Measurements from ENCODE around the gene ALOX5.
A peak's percentile ranks its signal among the peaks of the same experiment; 100 is the strongest.
"Not testable (repeated sequence)": the region's sequence is repeated elsewhere in the genome, so short reads cannot be mapped to it uniquely, and the experiment has no call there.

The ALOX5 gene

DNA sequence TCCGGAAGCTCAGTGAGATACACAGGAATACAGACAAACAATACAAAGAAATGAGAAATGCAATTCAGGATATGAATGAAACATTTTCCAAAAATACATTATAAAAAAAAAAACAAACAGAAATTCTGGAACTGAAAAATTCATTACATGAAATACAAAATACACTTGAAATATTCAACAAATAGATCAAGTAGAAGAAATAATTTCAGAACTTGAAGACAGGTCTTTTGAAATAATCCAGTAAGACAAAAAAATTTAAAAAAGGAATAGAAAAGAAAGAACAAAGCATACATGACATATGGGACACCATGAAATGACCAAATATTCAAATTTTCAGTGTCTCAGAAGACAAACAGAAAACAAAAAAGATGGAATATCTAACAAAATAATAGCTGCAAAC is 102.5 kb downstream of the ALOX5 start:
- no peak for DNase-seq (ENCODE audit: low spot score in 2 of 2)
- Mint-ChIP-seq H3K36me3 (peaks cover 50% of the 10 kb centered on the region), H3K27me3 (no peaks in the 10 kb centered on the region), H3K9me3 (peaks cover 22% of the 10 kb centered on the region), H3K4me3 (no peak overlapping the region), H3K4me1 (peaks cover 14% of the 10 kb centered on the region), H3K27ac (no peak overlapping the region)
- ATAC-seq (ENCODE audit: low read depth), result no peak

DNA sequence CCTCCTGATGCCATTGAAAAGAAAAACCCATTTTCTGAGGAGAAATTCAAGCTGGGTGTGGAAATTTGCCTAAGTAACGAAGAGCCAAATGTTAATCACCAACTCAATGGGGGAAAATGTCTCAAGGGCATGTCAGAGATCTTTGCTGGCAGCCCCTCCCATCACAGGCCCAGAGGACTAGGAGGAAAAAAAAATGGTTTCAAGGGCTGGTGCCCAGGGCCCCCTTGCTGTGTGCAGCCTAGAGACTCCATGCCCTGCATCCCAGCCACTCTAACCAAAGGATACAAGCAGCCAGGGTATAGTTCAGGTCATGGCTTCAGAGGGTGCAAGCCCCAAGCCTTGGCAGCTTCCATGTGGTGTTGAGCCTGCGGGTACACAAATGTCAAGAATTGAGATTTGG is 106.3 kb downstream of the ALOX5 start:
- Mint-ChIP-seq H3K36me3 (peaks cover 71% of the 10 kb centered on the region), H3K27me3 (no peaks in the 10 kb centered on the region), H3K4me1 (peaks cover 15% of the 10 kb centered on the region), H3K4me3 (no peak overlapping the region), H3K27ac (peak overlapping the region; percentile 16), H3K9me3 (peaks cover 26% of the 10 kb centered on the region)
- DNase-seq (ENCODE audit: low spot score in 2 of 2), result no peak
- ATAC-seq (ENCODE audit: low read depth), result no peak

DNA sequence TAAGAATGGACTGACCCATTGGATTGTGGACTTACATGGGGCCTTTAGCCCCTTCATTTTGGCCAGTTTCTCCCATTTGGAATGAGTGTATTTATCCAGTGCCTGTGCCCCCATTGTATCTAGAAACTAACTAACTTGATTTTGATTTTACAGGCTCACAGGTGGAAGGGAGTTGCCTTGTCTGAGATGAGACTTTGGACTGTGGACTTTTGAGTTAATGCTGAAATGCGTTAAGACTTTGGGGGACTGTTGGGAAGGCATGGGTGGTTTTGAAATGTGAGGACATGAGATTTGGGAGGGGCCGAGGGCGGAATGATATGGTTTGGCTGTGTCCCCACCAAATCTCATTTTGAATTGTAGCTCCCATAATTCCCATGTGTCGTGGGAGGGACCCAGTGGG is 107.1 kb downstream of the ALOX5 start:
- not testable (repeated sequence) for H3K4me3 Mint-ChIP-seq; H3K27ac Mint-ChIP-seq; DNase-seq (ENCODE audit: low spot score in 2 of 2); ATAC-seq (ENCODE audit: low read depth); H3K27me3 Mint-ChIP-seq
- H3K9me3 Mint-ChIP-seq, result peaks cover 23% of the 10 kb centered on the region
- H3K36me3 Mint-ChIP-seq, result peaks cover 68% of the 10 kb centered on the region
- peaks cover 14% of the 10 kb centered on the region for H3K4me1 Mint-ChIP-seq

DNA sequence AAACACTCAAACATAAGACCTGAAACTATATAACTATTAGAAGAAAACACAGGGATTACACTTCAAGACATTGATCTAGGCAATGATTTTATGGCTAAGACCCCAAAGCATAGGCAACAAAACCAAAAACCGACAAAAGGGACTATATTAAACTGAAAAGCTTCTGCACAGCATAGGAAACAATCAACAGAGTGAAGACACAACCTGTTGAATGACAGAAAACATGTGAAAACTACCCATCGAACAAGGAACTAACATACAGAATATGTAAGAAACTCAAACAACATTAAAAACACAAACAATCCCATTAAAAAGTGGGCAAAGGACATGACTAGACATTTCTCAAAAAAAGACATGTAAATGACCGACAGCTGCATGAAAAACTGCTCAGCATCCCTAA is 109.0 kb downstream of the ALOX5 start:
- H3K9me3 Mint-ChIP-seq, result peaks cover 17% of the 10 kb centered on the region
- H3K4me3 Mint-ChIP-seq, result no peak overlapping the region
- ATAC-seq (ENCODE audit: low read depth), result no peak
- no peak overlapping the region for H3K27ac Mint-ChIP-seq
- H3K27me3 Mint-ChIP-seq, result no peaks in the 10 kb centered on the region
- peaks cover 14% of the 10 kb centered on the region for H3K4me1 Mint-ChIP-seq
- peaks cover 61% of the 10 kb centered on the region for H3K36me3 Mint-ChIP-seq
- no peak for DNase-seq (ENCODE audit: low spot score in 2 of 2)

DNA sequence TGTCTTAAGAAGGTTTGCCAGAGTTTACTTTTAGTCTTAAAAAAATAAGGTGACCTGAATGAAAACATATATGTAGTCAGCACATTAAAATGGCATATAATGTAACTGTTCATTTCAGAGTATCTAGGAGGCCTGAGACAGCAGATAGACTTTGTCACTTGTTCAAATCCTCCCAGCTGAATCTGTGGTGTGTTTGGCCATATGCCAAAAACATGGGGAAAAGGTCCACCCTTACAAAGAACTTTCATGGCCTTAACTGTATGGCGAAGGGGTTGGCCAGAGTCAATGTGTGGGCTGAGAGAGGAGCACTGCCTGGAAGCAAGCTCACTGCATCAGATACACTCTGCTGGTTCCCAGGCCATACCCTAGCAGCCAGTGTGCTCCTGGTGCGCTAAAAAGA is 113.7 kb downstream of the ALOX5 start:
- no peak for ATAC-seq (ENCODE audit: low read depth)
- peaks cover 39% of the 10 kb centered on the region for H3K36me3 Mint-ChIP-seq
- H3K4me1 Mint-ChIP-seq, result peaks cover 14% of the 10 kb centered on the region
- no peak for DNase-seq (ENCODE audit: low spot score in 2 of 2)
- no peaks in the 10 kb centered on the region for H3K9me3 Mint-ChIP-seq
- H3K27me3 Mint-ChIP-seq, result no peaks in the 10 kb centered on the region
- H3K4me3 Mint-ChIP-seq, result no peak overlapping the region
- peak overlapping the region; percentile 25 for H3K27ac Mint-ChIP-seq

DNA sequence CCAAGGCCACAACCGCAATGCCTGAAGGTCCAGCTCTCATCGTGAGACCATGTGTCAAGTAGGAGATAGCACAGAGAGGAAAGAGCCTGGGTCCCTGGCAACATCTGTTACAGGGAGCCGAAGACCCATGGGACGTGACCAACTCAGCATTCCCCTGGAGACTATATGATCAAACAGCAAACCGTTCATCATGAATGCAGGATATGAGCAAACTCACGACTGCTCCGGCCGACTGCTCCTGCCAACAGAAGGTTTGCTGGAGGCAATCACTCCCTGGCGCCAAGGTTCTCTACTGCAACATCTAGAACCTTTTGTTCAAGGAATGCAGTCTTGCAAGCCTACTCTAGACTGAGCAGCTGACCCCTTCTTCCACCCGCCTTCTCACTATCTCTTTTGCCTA is 114.3 kb downstream of the ALOX5 start:
- ATAC-seq (ENCODE audit: low read depth) (no peak), DNase-seq (ENCODE audit: low spot score in 2 of 2) (no peak)
- Mint-ChIP-seq H3K27ac (peak overlapping the region; percentile 25), H3K4me3 (no peak overlapping the region), H3K9me3 (no peaks in the 10 kb centered on the region), H3K27me3 (no peaks in the 10 kb centered on the region), H3K36me3 (peaks cover 40% of the 10 kb centered on the region), H3K4me1 (peaks cover 12% of the 10 kb centered on the region)

DNA sequence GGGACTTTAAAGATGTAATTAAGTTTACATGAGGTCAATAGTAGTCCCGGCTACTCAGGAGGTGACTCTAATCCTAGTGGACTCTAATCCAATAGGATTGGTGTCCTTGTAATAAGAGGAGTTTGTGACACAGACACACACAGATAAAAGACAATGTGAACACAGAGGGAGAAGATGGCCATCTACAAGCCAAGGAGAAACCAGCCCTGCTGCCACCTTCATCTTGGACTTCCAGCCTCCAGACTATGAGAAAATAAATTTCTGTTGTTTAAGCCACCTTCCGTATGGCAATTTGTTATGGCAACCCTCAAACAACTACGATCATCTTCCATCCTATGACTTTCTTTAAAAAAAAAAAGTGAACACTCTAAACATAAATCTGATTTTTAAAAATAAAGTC is 116.3 kb downstream of the ALOX5 start:
- DNase-seq (ENCODE audit: low spot score in 2 of 2), result no peak
- H3K4me3 Mint-ChIP-seq, result no peak overlapping the region
- H3K4me1 Mint-ChIP-seq, result peaks cover 8% of the 10 kb centered on the region
- H3K27me3 Mint-ChIP-seq, result no peaks in the 10 kb centered on the region
- peaks cover under 1% of the 10 kb centered on the region for H3K9me3 Mint-ChIP-seq
- no peak overlapping the region for H3K27ac Mint-ChIP-seq
- no peak for ATAC-seq (ENCODE audit: low read depth)
- H3K36me3 Mint-ChIP-seq, result peaks cover 37% of the 10 kb centered on the region

DNA sequence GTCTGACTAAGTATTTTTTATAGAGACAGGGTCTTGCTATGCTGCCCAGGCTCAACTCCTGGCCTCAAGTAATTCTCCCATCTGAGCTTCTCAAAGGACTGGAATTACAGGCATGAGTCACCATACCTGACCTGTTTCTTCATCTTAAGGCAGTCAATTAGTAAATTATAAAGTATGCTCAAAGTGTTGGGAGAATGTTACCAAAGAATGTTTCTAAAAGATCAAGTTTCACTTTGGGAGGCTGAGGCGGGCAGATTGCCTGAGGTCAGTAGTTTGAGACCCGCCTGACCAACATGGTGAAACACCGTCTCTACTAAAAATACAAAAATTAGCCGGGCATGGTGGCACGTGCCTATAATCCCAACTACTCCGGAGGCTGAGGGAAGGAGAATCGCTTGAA is 117.0 kb downstream of the ALOX5 start:
- Mint-ChIP-seq H3K36me3 (peaks cover 41% of the 10 kb centered on the region), H3K27me3 (no peaks in the 10 kb centered on the region), H3K4me1 (peaks cover 6% of the 10 kb centered on the region), H3K4me3 (no peak overlapping the region), H3K27ac (peak overlapping the region; percentile 38), H3K9me3 (peaks cover 5% of the 10 kb centered on the region)
- no peak for DNase-seq (ENCODE audit: low spot score in 2 of 2)
- ATAC-seq (ENCODE audit: low read depth), result no peak
